ENCODE data around the gene MAVS. TPM values are rescaled to one million over a fixed set of nuclear protein-coding genes. Genes with fewer than 3 reads are reported as not detected.
A peak's percentile ranks its signal among the peaks of the same experiment; 100 is the strongest.
"Not testable (repeated sequence)": the region's sequence is repeated elsewhere in the genome, so short reads cannot be mapped to it uniquely, and the experiment has no call there.

Gene MAVS
- total RNA-seq, 1 donor = 32.4 TPM

DNA sequence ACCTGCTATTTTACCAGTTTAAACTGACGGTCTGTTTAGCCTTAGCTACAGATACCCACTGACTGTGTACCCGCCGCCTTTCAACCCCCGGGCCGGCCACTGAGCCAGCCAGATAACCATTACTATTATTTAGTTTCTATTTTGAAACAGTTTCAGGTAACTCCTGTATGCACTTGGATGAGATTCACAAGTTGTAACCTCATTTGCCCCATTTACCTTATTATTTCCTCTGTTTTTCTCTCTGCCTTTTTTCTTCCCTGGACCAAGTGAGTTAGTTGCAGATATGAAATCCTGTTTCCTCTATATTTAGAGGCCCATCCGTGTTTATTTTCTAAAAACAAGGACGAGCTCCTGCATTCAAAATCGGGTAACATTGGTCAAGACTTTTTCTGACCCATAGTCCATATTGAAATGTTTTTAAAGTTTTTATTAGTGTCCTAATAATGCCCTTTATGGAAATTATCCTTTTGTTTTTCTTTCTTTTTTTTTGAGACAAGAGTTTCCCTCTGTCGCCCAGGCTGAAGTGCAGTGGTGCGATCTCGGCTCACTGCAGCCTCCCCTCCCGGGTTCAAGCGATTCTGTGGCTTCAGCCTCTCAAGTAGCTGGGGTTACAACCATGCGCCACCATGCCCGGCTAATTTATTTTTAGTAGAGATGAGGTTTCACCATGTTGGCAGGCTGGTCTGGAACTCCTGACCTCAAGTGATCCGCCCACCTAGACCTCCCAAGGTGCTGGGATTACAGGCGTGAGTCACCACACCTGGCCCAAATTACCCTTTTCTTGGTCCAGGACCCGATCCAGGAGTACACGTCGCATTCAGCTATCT is 25.5 kb upstream of the MAVS start:
- TF ChIP-seq, protein P1, sequence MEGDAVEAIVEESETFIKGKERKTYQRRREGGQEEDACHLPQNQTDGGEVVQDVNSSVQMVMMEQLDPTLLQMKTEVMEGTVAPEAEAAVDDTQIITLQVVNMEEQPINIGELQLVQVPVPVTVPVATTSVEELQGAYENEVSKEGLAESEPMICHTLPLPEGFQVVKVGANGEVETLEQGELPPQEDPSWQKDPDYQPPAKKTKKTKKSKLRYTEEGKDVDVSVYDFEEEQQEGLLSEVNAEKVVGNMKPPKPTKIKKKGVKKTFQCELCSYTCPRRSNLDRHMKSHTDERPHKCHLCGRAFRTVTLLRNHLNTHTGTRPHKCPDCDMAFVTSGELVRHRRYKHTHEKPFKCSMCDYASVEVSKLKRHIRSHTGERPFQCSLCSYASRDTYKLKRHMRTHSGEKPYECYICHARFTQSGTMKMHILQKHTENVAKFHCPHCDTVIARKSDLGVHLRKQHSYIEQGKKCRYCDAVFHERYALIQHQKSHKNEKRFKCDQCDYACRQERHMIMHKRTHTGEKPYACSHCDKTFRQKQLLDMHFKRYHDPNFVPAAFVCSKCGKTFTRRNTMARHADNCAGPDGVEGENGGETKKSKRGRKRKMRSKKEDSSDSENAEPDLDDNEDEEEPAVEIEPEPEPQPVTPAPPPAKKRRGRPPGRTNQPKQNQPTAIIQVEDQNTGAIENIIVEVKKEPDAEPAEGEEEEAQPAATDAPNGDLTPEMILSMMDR (IDR thresholded peaks at IDR 0.05; ENCODE audit: insufficient read depth, low read depth, low read length) = no peak
- H3K4me3 ChIP-seq (ENCODE audit: low read depth, low read length) = peak overlapping the region; percentile 84
- DNase-seq (ENCODE audit: low read depth) = no peak

DNA sequence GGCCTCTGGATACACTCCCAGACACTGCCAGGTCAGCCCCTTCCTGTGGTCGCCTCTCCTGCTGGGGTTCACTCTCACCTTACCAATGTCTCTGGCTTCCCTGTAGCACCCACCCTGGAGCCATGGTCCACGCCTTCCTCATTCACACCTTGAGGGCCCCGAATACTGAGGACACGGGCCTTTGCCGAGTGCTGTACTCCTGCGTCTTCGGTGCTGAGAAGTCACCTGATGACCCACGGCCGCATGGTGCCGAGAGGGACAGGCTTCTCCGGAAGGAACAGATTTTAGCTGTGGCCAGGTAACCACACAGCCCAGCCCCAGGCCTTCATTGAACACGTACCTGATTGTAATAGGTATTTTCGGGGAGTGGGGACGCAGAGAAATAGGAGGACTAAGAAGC is 24.6 kb upstream of the MAVS start:
- TF ChIP-seq, protein P1 (IDR thresholded peaks at IDR 0.05; ENCODE audit: insufficient read depth, low read depth, low read length) = no peak
- H3K4me3 ChIP-seq (ENCODE audit: low read depth, low read length) = no peak overlapping the region
- no peak for DNase-seq (ENCODE audit: low read depth)

DNA sequence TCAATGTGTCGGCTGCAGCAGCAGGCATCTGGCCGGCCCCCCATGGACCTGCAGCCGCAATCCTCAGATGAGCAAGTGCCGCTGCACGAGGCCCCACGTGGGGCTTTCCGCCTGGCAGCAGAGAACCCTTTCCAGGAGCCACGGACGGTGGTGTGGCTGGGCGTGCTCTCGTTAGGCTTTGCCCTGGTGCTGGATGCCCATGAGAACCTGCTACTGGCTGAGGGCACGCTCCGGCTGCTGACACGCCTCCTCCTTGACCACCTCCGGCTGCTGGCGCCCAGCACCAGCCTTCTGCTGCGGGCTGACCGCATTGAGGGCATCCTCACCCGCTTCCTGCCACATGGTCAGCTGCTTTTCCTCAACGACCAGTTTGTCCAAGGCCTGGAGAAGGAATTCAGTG is 22.8 kb upstream of the MAVS start:
- no peak for DNase-seq (ENCODE audit: low read depth)
- no peak overlapping the region for H3K4me3 ChIP-seq (ENCODE audit: low read depth, low read length)
- TF ChIP-seq, protein P1 (IDR thresholded peaks at IDR 0.05; ENCODE audit: insufficient read depth, low read depth, low read length) = no peak

DNA sequence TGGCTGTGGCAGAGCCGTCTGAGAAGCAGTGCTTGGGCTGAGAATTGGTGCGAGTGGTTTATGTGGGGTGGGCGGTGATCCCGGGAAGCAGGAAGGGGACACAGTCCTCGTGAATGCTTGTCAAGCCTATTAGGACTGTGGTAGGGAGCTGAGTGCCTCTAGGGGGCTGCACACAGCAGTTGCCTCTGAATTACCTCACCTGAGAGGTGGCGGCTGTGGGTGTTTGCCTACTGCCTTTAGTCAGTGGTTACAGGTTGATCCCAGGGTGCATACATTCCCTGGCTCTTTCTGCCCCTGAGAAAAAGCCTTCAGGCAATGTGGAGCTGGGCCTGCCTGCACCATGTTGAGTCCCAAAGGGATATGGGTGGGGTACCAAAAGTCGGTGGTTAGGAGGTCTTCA is 21.1 kb upstream of the MAVS start:
- no peak overlapping the region for H3K4me3 ChIP-seq (ENCODE audit: low read depth, low read length)
- TF ChIP-seq, protein P1 (IDR thresholded peaks at IDR 0.05; ENCODE audit: insufficient read depth, low read depth, low read length) = no peak
- no peak for DNase-seq (ENCODE audit: low read depth)

DNA sequence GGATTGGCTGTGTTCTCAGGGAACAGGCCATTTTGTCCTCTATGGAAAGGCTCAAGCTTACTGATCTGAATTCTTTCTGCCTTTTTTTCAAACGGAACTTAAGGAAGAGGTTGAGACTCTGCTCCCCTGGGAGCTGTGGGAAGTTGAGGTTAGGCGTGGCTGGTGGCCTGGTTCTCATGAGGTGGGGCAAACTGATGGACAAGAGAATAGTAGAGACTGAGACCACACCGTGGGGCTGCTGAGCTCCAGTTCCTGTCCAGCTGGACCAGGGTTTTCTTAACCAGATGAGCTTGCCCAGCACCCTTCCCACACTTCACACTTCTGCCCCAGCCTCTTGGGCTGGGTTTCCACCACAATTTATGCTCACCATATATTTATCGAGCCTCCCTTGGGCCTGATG is 20.2 kb upstream of the MAVS start:
- DNase-seq (ENCODE audit: low read depth) = no peak
- no peak overlapping the region for H3K4me3 ChIP-seq (ENCODE audit: low read depth, low read length)
- TF ChIP-seq, protein P1 (IDR thresholded peaks at IDR 0.05; ENCODE audit: insufficient read depth, low read depth, low read length) = no peak

DNA sequence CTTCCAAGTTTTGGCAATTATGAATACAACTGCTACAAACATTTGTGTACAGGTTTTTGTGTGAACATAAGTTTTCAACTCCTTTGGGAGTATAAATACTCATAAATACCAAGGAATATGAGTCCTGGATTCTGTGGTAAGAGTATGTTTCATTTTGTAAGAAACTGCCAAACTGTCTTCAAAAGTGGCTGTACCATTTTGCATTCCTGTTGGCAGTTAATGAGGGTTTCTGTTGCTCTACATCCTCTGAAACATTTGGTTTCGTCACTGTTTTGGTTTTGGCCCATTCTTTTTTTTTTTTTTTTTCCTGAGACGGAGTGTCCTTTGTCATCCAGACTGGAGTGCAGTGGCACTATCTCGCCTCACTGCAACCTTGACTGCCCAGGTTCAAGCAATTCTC is 17.8 kb upstream of the MAVS start:
- no peak for DNase-seq (ENCODE audit: low read depth)
- H3K4me3 ChIP-seq (ENCODE audit: low read depth, low read length) = no peak overlapping the region
- TF ChIP-seq, protein P1 (IDR thresholded peaks at IDR 0.05; ENCODE audit: insufficient read depth, low read depth, low read length) = no peak

DNA sequence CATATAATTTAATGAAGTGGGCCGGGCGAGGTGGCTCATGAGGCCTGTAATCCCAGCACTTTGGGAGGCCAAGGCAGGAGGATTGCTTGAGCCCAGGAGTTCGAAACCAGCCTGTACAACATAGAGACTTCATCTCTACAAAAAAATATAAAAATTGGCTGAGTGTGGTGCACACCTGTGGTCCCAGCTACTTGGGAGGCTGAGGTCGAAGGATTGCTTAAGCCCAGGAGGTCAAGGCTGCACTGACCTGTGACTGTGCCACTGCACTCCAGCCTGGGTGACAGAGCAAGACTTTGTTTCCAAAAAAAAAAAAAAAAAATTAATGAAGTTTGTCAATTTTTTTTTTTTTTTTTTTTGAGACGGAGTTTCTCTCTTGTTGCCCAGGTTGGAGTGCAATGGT is 16.7 kb upstream of the MAVS start:
- not testable (repeated sequence) for H3K4me3 ChIP-seq (ENCODE audit: low read depth, low read length); DNase-seq (ENCODE audit: low read depth)
